HG03342 (cell line): ENCODE measurements around the gene TIMP4.

ENCODE experiments used
- ATAC-seq: cut with Tn5 transposase; IDR thresholded peaks from one replicate; pipeline ENCODE4 v1.9.1; 2021; ENCODE audit warnings: mild to moderate bottlenecking, moderate library complexity; ENCODE audit not compliant: unreplicated experiment

Gene TIMP4

DNA sequence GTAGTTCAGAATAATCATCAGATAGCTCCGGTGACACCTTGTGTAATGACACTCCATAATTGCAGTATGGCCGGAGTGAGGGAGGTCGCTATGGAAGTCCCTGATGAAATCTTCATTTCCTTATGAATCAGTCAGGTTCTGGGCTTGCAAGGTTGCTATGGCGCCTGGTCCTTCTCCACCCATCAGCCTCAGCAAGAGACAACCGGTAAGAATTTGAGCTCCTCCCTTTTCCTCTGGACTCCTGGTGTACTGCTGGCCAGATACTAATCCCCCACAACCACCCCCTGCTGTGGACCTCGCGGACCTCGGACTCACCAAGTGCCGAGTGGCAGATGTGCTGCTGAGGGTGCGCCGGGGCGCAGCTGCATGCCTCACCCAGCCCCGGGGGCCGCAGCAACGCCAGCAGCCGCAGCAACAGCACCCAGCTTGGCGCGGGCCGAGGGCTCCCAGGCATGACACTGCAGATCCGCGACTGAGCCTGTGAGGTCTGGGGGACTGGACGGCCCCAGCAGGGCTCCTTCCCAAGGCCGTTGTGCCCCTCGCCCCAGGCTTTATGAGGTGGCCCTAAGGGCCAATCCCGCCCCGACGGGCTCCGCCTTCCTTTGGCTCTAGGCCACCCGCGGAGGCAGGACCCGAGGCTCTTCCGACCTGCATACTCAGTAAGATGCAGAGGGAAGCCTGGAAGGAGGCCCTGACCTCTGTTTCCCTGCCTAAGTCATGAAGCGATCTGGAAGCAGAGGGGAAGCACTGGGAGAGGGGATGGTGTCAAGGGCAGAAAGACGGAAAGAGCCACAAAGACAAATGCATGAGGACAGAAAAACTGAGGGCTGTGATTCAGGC, at the start of gene TIMP4:
TSS of gene TIMP4 (minus strand) at position 526 of the 840 bp plus-strand sequence. CDS start at position 454, 72 bp downstream.
- no peak for ATAC-seq

DNA sequence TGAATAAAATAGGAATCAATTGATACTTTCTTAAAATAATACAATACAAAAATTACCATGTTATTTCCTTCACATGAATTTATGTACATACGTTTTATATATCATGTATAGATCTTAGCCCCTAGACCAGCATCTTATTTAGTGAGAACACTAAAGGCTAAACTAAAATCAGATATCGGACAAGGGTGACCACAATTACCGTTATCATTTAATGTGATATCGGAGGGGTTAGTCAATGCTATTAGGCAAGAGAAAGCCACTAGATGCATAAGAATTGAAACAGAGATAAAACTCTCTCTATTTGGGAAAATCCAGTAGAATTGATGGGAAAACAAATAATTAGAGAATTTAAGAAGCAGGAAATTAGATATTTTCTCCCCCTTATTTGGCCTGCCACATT, 46.5 kb upstream of the TIMP4 start:
- ATAC-seq = no peak

DNA sequence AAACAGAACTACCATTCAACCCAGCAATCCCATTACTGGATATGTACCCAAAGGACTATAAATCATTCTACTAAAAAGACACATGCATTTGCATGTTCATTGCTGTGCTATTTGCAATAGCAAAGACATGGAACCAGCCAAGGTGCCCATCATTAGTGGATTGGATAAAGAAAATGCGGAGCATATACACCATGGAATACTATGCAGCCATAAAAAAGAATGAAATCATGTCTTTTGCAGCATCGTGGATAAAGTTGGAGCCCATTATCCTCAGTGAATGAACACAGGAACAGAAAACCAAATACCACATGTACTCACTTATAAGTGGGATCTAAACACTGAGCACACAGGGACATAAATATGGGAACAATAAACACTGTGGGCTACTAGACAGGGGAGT, 43.1 kb upstream of the TIMP4 start:
- no peak for ATAC-seq

DNA sequence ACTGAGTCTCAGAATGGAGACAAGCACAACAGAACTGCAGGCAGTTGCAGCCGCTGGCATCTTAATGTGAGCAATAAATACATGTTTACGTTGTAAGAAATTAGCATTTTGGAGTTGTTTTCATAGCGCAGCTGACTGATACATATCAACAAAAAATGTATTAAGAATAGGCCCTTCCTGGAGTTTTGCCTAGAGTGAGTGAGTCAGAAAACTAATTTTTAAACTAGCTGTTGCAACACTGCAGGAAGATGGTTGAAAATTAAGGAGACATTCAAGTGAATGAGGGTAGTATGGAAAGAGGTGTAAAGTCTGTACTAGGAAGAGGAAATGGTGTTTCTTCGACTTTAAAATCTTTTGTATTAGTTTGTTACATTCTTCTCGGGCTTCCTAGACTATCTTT, 39.6 kb upstream of the TIMP4 start:
- no peak for ATAC-seq

DNA sequence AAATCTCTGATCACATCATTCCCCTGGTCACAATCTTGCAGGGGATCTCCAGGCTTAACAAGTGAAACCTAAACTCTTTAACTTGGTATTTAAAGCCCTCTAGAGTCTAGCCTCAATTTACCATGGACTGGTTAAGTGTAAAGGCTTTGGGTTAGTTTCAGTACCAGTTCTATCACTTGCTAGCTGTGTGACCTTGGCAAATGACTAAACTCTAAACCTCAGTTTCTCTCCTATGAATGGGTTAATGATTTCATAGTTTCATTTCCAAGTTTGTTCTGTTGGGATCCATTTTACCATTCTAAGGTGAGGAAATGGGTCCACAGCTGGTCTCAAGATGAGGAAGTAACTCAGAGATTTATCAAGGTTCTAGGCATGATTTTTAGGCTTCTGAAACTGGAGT, 38.8 kb upstream of the TIMP4 start:
- ATAC-seq = peak; percentile 29

DNA sequence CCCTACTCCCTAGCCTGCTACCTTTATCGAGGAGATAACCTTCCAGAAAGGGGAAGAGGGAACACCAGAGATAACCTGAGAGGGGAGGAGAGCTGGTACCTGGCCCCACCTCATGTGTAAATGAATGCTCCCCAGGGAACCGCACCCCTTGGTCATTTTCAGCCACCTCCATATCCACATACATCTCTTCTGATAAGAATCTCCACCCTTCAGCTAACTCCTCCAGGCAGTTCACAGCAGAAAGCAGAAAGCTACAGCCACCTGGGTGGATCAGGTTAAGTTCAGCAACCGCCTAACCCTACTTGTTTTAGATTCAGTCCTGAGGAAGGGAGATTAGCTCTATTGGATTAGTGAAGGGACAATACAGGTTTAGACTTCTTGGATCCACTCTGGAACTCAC, 38.0 kb upstream of the TIMP4 start:
- no peak for ATAC-seq

DNA sequence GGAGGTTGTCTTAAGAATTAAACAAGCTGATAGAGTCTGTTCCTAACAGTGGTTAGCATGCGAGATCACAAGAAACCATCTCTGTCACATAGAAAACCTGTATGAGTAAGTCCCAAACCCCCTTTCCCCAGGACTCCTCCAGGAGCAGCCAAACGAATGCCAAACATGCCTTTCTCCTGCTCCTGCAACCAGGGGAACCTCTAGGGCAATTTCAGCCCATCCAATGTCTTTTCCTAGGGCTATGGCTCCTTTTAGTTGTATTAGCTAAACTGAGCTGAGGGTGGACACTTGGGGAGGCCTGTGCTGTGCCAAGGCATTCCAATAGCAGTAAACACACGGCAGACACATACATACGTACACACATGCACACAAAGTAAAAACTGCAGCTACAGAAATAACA, 36.5 kb upstream of the TIMP4 start:
- ATAC-seq = no peak

DNA sequence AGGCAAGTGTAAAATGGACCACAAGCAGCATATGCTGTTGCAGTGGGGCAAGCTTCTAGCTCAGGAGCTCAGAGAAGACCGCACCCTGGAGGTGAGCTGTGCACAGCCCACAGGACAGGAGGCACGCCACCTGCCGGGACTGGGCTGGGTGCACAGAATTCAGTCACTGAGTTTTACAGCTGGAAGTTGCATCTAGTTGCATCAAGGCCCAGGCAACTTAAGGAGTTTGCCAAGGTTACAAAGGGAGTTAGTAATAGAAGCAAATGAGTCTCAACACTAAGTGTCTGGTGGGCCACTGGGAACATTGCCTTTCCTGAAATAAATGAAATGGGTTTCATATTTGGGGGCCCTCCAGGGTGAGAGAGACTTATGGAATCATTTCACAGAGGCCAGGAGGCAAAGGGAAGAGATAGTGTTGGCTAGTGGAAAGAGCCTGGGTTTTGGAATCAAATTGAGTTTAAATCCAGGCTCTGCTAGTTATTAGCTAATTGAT, 36.0 kb upstream of the TIMP4 start:
- peak; percentile 77 for ATAC-seq

DNA sequence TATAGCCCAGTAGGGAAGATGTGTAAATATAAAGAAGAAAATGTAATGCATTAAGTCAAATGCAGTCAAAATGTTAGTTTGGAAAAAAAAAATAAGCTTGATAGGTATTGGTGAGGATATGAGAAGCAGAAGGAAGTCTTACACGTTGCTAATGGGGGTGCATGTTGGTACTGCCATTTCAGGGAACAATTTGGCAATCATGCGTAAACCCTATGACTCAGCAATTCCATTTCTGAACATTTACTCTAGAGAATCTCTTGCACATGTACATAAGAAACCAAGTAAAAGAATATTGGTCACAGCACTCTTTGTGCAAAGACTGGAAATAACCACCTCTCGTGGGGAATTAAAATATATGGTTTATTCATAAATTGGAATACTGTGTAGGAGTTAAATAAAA, 35.5 kb upstream of the TIMP4 start:
- ATAC-seq = peak; percentile 33

DNA sequence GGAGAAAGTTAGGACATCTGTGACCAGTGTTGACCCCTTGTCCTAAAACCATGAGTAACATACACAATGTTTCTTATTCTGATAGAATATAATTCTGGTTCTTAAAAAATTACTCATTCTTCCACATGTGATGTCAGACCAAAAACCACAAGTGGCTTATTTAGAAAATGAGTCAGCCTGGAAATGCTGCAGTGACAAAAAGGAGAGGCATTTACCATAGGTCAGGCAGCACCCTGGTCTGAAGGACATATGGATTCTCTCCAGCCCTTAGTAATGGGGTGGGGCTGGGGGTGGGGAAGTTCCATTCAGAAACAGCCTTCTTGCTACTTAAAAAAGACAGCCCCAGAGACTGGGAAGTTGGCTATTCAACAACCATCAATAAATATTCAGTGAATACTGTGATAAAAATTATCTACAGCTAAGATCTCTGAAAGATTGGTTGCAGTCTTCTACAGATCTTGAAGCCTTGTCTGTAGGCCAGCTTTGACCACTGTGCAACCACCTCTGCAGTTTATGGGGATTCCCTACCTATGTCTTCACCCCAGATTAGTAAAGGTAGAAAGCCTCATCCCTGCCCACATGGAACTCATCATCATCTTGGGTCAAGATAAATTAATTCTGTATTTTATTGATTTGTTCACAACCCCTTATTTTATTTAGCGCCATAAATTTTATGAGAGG, 34.9 kb upstream of the TIMP4 start:
- peak; percentile 48 for ATAC-seq

DNA sequence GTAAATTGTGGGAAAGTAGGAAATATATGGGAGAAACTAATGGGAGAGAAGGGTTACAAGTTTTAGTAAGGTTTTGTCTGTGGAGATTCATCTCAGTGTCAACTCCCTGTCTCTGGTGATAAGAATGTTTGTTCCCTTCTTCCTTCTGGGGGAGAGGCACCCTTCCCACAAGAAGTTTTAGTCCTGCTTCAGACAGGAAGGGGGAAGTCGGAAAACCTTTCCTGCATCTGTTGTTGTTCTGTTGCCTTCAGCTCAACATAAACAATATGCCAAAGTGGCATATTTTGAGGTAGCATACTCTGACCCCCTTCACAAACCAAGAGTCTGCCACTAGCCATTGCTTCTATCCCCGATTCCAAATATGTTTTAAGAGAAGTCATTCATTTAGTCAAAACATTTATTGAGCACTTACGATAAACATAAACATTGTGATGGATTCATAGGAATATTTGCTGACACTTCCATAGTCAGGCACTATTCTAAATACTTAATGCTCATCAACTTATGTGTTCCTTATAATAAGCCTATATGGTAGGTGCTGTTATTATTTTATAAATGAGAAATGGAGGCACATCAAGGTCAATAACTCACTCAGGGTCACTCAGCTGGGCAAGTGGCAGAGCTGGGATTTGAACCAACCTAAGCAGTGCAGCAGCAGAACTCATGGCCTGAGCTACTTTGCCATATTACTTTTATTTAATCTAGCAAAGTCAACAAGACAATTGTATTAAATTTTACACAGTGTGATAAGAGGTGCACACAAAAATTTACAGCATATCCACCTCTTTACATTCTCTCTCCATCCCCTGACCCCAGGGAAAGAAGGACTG, 34.2 kb upstream of the TIMP4 start:
- no peak for ATAC-seq

DNA sequence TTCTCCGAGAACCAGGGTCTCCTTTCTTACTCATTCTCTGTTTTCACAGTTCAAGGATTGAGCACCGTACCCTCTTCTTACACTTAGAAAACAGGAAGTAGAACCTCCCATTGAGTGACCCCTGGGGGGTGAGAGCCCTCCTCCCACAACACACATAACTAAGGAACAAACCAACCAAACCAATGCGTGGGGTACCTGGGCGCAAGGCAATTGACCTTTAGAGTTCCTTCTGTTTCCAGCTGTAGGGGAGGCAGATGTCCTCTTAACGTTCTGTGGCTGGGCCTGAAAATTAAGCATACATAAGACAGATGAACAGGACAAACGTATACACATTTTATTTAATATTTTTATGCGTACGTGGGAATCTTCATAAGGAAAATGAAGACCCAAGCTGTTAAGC, 33.5 kb upstream of the TIMP4 start:
- no peak for ATAC-seq

DNA sequence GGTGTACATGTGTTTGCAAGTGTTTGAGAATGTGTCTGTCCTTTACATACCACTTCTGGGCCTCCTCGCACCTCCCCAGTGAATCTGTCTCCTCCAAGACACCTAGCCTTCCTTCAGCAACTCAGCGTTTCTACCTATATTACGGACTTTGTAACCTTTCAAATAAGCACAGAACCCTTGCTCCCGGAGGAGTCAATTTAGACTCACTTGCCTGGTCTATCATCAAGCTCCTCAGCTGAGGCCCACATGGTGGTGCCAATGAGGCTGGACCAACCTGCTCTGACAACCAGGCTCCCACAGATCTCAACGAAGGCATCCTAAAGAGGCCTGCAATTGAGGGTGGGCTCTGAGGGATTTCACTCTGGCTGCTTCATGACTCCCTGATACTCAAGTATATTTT, 32.8 kb upstream of the TIMP4 start:
- no peak for ATAC-seq

DNA sequence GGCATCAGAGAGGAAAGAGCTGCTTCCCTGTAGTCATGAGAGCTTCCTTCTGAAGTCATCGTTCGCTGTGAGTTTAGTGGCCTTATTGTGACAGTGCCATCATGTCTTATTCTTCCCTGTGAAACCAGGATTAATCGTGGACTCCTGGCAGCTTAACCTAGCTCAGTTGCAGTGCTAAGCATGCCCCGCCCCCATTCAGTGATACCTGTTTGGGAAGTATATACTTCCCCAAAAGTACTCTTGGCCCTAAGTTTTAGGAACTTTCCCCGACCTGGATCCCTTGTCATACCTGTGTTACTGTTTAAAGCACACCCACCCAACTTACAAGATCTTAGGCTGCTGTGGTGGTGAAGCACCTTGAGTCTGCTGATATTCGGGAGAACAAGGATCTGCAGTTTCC, 32.1 kb upstream of the TIMP4 start:
- ATAC-seq = no peak

DNA sequence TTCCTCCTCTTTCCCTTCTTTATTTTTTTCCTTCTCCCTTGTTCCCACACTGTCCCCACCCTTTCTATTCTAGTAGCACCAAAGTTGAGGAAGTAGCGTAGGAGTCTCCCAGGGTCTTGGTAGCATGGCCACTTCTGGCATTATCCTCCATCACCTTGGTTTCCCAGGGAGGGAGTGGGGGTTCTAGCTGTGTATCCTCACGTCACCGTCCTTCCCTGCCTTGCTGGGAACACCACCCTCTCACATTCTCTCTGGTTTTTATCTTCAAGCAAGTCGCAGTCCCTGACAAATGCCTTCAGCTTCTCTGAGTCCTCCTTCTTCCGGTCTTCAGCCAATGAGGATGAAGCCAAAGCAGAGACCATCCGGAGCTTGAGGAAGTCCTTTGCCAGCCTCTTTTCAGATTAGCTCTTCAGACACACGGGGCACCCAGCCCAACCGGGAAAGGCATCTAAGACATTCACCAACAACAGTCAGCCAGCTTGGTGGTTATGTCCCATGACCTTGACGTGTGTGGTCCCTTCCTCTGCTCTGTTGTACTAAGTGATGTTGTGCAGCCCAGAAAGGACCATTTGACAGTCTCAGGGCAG, 31.6 kb upstream of the TIMP4 start:
- no peak for ATAC-seq

DNA sequence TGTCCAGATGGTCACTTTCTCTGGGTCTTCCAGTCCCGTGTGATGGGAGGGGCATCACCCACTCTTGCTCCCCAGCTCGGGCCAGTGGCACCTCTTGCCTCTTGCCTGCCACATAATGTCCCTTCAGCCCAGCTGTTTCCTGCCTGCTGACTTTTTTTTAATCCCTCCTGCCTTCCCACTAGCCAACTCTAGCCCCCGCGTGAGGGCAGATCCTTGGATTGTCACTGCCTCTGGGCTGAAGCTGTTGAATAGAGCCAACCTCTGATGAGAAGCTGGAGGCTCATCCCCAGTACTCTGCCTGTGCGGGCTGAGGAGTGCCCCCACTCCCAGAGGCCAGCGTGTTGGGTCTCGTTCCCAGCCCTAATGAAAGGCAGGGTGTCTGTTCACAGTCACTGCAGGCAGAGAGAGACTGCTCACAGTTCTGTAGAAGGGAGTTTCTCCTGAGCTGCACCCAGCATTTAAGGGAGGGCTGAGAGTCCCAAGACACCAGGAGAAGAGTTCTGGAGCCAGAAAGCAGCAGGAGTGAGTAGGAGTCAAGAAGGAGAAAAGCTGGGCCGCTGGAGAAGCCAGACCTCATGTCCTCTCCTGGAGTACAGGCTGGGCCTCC, 30.1 kb upstream of the TIMP4 start:
- no peak for ATAC-seq

DNA sequence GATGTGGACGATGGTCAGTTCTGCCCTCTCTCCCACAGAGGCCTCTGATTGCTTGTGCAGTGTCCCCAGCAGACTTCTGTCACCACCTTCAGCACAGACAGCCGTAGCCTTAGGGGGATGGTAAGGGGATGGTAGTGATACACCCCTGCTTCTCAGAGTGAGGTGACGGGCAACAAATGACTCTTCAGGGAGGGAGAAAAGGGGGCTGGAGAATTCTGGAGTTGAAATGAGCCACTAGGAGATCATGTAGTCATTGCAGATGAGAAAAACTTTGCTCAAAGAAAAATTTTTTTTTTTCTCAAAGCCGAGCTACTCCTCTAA, 29.6 kb upstream of the TIMP4 start:
- peak; percentile 7 for ATAC-seq

DNA sequence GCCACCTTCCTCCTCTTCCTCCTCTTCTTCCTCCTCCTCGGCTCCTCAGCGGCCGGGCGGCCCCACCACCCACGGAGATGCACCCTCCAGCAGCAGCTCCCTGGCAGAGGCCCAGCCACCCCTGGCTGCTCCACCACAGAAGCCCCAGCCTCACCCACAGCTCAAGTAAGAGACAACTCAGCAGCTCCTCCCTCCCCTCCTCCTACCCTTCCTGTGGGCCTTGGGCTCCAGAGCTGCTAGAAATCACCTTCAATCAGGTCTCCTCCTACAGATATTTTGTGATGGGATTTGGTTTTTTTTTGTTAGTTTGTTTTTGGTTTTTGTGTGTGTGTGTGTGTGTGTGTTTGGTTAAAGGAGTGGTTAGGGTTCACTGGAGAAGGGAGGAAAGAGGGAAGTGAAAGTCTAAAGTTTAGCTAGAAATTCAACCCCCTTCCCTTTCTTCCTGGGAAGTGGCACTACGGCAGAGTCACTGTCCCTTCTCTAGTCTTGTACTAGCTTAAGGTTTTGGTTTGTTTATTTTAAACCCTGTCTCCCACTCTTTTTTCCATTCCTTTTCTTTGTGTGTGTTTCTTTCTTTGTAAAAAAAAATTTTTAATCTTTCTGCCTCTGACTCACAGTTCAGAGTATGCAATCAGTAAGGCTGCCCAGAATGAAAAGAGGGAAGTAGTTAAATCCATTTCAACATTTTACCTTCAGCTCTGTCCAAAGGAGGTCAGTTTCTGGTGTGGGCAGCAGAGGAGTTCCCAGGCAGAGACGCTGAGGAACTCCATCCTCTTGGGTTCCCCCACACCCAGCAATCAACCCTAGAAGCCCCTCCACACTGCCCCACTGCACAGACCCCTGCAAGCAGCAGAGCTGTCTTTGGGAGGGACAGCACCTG, 29.0 kb upstream of the TIMP4 start:
- peak; percentile 66 for ATAC-seq

DNA sequence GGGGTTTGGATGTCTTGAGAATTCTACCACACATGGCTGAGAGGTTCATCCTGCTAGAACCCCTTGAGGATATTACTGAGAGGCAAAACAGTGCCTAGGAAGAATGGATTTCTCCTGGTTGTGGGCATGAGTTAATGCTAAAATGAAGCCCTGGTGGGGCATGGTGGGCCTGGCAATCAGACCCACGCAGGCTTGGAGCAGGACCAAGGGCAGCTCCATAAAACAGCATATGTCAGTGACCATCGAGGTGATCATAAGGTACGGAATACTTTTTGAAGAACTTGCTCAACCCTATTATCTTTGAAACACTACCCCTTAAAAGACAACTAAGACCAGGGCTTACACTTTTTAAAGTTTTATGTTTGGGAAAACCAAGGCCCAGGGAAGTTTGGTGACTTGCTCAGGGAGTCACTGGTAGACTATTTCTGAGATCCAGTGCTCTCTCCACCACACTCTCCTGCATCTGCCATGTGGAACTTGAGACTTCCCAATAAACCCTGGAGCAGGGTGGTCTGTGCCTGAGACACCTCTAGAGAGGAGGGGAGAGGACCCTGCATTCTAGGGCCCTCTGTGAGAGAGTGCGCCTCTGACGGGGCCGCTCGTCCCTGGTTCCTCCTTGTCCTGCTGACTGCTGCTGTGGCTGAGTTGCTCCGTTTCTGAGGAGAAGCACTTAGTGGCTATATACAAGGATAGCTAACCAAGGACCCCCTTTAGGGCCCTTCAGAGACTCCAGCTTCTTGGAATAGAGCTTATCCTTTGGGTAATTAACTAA, 28.0 kb upstream of the TIMP4 start:
- no peak for ATAC-seq
